ENCODE data around the gene PIK3R4.

The PIK3R4 gene

DNA sequence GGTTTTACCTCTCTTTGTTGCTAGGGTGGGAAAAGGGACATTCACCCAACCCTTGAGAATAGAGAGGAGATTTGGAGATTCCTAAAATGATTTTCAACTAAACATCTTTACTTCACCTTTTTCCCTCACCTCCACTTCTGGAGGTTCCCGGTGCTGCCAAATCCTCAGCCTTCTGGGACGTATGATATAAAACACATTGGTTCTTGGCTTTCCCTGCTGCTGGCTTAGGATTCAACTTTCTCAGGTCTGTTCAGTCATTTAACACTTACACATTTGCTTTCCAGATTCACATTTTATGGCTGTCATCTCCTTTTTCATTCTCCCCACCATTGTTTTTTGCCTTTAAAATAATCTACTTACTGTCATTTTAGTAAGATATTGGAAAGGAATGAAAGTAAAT lies 106.6 kb downstream of the PIK3R4 start:
- no peak for DNase-seq (ENCODE audit: low spot score)

DNA sequence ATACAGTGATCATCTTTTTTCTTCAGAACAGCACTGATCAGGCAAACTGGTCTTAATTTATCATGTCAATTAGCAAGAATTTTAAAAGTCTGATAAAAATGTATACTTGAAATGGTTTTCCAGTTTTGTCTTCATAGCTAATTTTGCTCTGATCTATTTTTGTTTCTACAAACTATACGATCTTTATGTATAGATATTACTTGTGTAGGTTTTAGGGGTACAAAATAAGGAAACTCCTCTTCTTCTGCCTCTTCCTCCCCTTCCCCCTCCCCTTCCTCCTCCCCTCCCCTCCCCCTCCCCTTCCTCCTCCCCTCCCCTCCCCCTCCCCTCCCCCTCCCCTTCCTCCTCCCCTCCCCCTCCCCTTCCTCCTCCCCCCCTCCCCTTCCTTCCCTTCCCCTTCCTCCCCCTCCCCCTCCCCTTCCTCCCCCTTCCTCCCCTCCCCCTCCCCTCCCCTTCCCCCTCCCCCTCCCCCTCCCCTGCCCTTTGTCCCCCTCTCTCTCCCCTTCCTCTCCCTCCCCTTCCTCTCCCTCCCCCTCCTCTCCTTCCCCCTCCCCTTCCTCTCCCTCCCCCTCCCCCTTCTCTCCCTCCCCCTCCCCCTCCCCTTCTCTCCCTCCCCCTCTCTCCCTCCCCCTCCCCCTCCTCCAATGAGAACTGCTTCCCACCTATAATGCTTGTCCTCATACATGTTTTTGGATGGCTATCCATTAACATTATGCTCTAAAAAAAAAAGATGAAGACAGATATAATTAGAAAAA lies 110.0 kb downstream of the PIK3R4 start:
- no peak for DNase-seq (ENCODE audit: low spot score)

DNA sequence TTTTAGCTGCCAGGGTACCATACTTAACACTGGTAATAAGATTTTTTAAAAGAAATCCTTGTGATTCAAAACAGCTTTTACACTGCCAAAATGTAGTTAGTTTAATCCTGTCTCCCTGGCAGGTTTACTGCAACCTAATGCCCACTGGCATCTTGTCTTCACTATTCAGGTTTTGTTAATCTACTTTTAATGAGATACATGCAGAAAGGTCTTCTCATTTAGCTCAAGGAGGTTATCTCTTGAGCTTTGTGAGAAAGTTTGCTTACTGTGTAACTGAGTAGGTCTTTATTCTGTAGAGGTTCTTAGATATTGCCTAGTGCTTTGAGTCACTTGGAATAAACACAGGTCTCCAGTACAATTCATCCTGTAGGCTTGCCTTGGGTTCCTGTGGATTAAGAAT lies 110.7 kb downstream of the PIK3R4 start:
- no peak for DNase-seq (ENCODE audit: low spot score)

DNA sequence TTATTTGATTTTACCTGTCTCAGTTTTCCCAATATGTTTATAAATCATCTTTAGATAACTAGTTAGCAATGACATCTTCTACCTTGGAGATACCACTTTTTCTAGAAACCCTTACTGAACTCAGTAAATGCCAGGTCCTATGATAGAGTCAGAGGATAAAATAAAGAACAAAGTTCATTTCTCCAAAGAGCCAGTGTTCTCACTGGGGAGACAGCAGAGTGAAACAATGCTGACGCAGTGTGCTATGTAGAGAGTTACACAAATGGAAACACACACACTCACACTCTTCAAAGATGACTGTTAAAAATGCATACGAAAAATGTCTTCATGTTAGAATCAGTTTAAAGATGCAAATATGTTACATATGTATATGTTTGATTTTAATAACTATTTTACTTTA lies 111.3 kb downstream of the PIK3R4 start:
- DNase-seq (ENCODE audit: low spot score): no peak
